LNCaP clone FGC (cell line): ENCODE results near the gene SRPRA.

Experiments
- DNase-seq: peaks from one replicate; pipeline ENCODE4 v3.0.0-alpha.2; 2011; ENCODE audit warnings: low read depth
- H3K4me3 ChIP-seq: 2 replicates; pipeline ENCODE4 v1.5.1; 2011; ENCODE audit warnings: mild to moderate bottlenecking, low read depth, low read length, control low read depth
- CTCF ChIP-seq: IDR thresholded peaks from 2 replicates; pipeline ENCODE4 v1.5.1; 2012; ENCODE audit warnings: mild to moderate bottlenecking; ENCODE audit not compliant: control insufficient read depth, insufficient read depth; ENCODE audit errors: extremely low read depth

SRPRA gene

GRCh38 chr11:126303623-126304456, 35.1 kb upstream of the SRPRA start, which contains the start of gene DCPS:
DCPS (plus strand) TSS chr11:126304060; CDS start chr11:126304081, 21 bp downstream.
- DNase-seq = peak; percentile 79
- no peak for TF ChIP-seq CTCF
- H3K4me3 ChIP-seq = peak within 1 kb of the TSS; percentile 76

GRCh38 chr11:126297004-126297403, 28.3 kb upstream of the SRPRA start:
- DNase-seq = no peak
- TF ChIP-seq CTCF = no peak
- H3K4me3 ChIP-seq = no peak overlapping the region

- H3K4me3 ChIP-seq = no peak overlapping the region
- TF ChIP-seq CTCF = no peak
- DNase-seq = no peak
Measured at GRCh38 chr11:126293726-126294125, 25.0 kb upstream of the SRPRA start.

- DNase-seq = no peak
Measured at GRCh38 chr11:126290887-126291286, 22.2 kb upstream of the SRPRA start.

GRCh38 chr11:126288237-126288636, 19.5 kb upstream of the SRPRA start:
- TF ChIP-seq CTCF = no peak
- no peak overlapping the region for H3K4me3 ChIP-seq
- no peak for DNase-seq

More at GRCh38 chr11:126290887-126291286, 22.2 kb upstream of the SRPRA start:
- no peak overlapping the region for H3K4me3 ChIP-seq
- no peak for TF ChIP-seq CTCF

- peak; percentile 46 for DNase-seq
- H3K4me3 ChIP-seq = no peak overlapping the region
- no peak for TF ChIP-seq CTCF
Measured at GRCh38 chr11:126284829-126285228, 16.1 kb upstream of the SRPRA start.
